Nephron (organoid): Measurements from ENCODE around the gene CCNJ.
"Not testable (repeated sequence)": the region's sequence is repeated elsewhere in the genome, so short reads cannot be mapped to it uniquely, and the experiment has no call there.

ENCODE experiments used
- H3K27ac Mint-ChIP-seq, 3 experiments: 2 replicates each; pipeline ENCODE4 v1.8.0; 2020; ENCODE audit warnings: mixed read lengths in 3 of 3, mild to moderate bottlenecking in 2 of 3, moderate library complexity in 1 of 3
- H3K27me3 Mint-ChIP-seq: 2 replicates; pipeline ENCODE4 v1.8.0; 2021; ENCODE audit warnings: low read depth, mild to moderate bottlenecking, moderate library complexity, mixed read lengths
- H3K36me3 Mint-ChIP-seq: 2 replicates; pipeline ENCODE4 v1.8.0; 2020; ENCODE audit warnings: low read depth, mixed read lengths
- H3K4me1 Mint-ChIP-seq: 2 replicates; pipeline ENCODE4 v1.8.0; 2020; ENCODE audit warnings: mixed read lengths
- H3K4me3 Mint-ChIP-seq, 3 experiments: 2 replicates each; pipeline ENCODE4 v1.8.0; 2020; ENCODE audit warnings: mild to moderate bottlenecking in 3 of 3, mixed read lengths in 3 of 3, moderate library complexity in 2 of 3
- H3K9me3 Mint-ChIP-seq: 2 replicates; pipeline ENCODE4 v1.8.0; 2020; ENCODE audit warnings: mixed read lengths
- TF ChIP-seq, protein P1 (sequence below), 3 experiments: fragments of 200-600 bp; sonication (generic); IDR thresholded peaks; one replicate each; pipeline ENCODE4 v1.5.0; 2021; ENCODE audit warnings: antibody characterized with exemption in 3 of 3; ENCODE audit not compliant: unreplicated experiment in 3 of 3

Gene CCNJ, protein sequence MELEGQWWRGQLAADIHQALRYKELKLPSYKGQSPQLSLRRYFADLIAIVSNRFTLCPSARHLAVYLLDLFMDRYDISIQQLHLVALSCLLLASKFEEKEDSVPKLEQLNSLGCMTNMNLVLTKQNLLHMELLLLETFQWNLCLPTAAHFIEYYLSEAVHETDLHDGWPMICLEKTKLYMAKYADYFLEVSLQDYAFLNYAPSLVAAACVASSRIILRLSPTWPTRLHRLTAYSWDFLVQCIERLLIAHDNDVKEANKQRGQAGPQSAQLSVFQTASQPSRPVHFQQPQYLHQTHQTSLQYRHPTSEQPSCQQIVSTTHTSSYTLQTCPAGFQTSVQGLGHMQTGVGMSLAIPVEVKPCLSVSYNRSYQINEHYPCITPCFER

GRCh38 chr10:96043033-96043892 is at the start of gene CCNJ:
Gene CCNJ (plus strand): TSS chr10:96043583. CDS start chr10:96044394, 811 bp downstream.
- H3K27me3 Mint-ChIP-seq: no peaks in the 10 kb centered on the region
- peaks cover 21% of the 10 kb centered on the region for H3K36me3 Mint-ChIP-seq
- TF ChIP-seq, protein P1, sequence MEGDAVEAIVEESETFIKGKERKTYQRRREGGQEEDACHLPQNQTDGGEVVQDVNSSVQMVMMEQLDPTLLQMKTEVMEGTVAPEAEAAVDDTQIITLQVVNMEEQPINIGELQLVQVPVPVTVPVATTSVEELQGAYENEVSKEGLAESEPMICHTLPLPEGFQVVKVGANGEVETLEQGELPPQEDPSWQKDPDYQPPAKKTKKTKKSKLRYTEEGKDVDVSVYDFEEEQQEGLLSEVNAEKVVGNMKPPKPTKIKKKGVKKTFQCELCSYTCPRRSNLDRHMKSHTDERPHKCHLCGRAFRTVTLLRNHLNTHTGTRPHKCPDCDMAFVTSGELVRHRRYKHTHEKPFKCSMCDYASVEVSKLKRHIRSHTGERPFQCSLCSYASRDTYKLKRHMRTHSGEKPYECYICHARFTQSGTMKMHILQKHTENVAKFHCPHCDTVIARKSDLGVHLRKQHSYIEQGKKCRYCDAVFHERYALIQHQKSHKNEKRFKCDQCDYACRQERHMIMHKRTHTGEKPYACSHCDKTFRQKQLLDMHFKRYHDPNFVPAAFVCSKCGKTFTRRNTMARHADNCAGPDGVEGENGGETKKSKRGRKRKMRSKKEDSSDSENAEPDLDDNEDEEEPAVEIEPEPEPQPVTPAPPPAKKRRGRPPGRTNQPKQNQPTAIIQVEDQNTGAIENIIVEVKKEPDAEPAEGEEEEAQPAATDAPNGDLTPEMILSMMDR (IDR thresholded peaks at IDR 0.05; ENCODE audit: unreplicated experiment in 3 of 3): peak in 2 of 3 experiments; percentile 14 to 18
- peak within 1 kb of the TSS; percentile 89 to 97 (median 91) for H3K4me3 Mint-ChIP-seq
- H3K27ac Mint-ChIP-seq: peak within 1 kb of the TSS; percentile 82 to 96 (median 91)
- peaks cover 34% of the 10 kb centered on the region for H3K4me1 Mint-ChIP-seq
- no peaks in the 10 kb centered on the region for H3K9me3 Mint-ChIP-seq

GRCh38 chr10:95994376-95994775 is 49.0 kb upstream of the CCNJ start:
- not testable (repeated sequence) for H3K4me3 Mint-ChIP-seq, H3K4me1 Mint-ChIP-seq, H3K27ac Mint-ChIP-seq, H3K9me3 Mint-ChIP-seq, H3K27me3 Mint-ChIP-seq, H3K36me3 Mint-ChIP-seq

- Mint-ChIP-seq H3K4me3 (no peak overlapping the region), H3K36me3 (no peaks in the 10 kb centered on the region), H3K9me3 (no peaks in the 10 kb centered on the region), H3K27me3 (no peaks in the 10 kb centered on the region), H3K27ac (no peak overlapping the region), H3K4me1 (no peaks in the 10 kb centered on the region)
- TF ChIP-seq, protein P1 (IDR thresholded peaks at IDR 0.05; ENCODE audit: unreplicated experiment in 3 of 3): no peak
Observed at GRCh38 chr10:95998255-95998784, 45.1 kb upstream of the CCNJ start.

DNA sequence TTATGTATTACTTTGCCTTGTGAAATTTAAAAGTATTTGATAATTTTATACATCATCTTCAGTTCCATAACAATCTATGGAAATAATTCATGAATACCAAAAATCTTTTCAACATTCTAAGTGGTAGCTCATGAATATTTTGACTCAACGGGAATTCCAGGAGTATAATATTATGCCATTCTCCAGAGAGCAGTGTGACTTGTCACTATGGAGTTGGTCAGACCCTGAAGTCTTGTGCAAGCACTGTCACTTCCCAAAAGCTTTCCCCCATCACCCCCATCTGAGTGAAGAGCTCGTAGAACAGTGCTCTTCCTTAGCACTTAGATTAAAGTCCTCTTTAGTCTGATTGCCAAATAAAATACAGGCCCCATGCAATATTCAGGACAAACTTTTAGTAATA is 29.4 kb upstream of the CCNJ start:
- Mint-ChIP-seq H3K36me3 (no peaks in the 10 kb centered on the region), H3K27me3 (peaks cover 22% of the 10 kb centered on the region), H3K9me3 (no peaks in the 10 kb centered on the region), H3K27ac (no peak overlapping the region), H3K4me3 (no peak overlapping the region), H3K4me1 (peaks cover 6% of the 10 kb centered on the region)
- TF ChIP-seq, protein P1 (IDR thresholded peaks at IDR 0.05; ENCODE audit: unreplicated experiment in 3 of 3): no peak

GRCh38 chr10:96014473-96015102 is 28.8 kb upstream of the CCNJ start:
- H3K4me1 Mint-ChIP-seq: peaks cover 6% of the 10 kb centered on the region
- H3K36me3 Mint-ChIP-seq: no peaks in the 10 kb centered on the region
- no peak overlapping the region for H3K4me3 Mint-ChIP-seq
- no peaks in the 10 kb centered on the region for H3K9me3 Mint-ChIP-seq
- H3K27ac Mint-ChIP-seq: no peak overlapping the region
- H3K27me3 Mint-ChIP-seq: peaks cover 22% of the 10 kb centered on the region
- TF ChIP-seq, protein P1 (IDR thresholded peaks at IDR 0.05; ENCODE audit: unreplicated experiment in 3 of 3): no peak

DNA sequence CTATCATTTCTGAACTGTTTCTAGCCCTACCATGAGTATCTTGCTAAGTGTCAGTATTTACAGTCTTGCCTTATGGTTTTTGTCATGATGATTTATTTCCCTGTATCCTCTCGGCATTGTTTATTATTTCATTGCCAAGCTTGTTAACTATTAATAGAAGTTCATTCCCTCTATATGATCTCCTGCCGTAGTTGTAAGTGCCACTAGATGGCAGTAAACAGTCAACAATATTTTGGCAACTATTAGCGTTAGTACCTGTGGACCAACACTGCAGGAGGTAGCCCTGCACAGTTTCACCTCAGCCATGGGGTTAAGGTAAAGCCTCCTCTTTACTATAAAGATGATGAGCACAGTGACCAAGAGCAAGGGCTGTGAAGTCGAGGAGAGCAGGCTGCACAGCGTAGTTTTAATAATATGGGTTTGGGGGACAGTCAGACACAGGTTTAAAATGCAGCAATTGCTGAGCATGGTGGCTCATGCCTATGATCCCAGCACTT is 26.1 kb upstream of the CCNJ start:
- H3K9me3 Mint-ChIP-seq: no peaks in the 10 kb centered on the region
- H3K36me3 Mint-ChIP-seq: no peaks in the 10 kb centered on the region
- H3K27ac Mint-ChIP-seq: no peak overlapping the region
- no peak overlapping the region for H3K4me3 Mint-ChIP-seq
- H3K27me3 Mint-ChIP-seq: peaks cover 22% of the 10 kb centered on the region
- peaks cover 6% of the 10 kb centered on the region for H3K4me1 Mint-ChIP-seq
- TF ChIP-seq, protein P1 (IDR thresholded peaks at IDR 0.05; ENCODE audit: unreplicated experiment in 3 of 3): peak; percentile 70 to 85 (median 82)
